Left ventricle myocardium inferior (tissue), 1 donor: ENCODE measurements around the gene CPM. TPM values are rescaled to one million over a fixed set of nuclear protein-coding genes. Genes with fewer than 3 reads are reported as not detected.

Source experiments
- DNase-seq: peaks from one replicate; pipeline ENCODE4 v3.0.0-alpha.2; 2020
- H3K27ac ChIP-seq: fragments of 200-600 bp; replicated peaks from 2 replicates; pipeline ENCODE4 v1.8.0; 2021
- H3K27me3 ChIP-seq: fragments of 200-600 bp; 2 replicates; pipeline ENCODE4 v1.8.0; 2021; ENCODE audit warnings: low read depth
- H3K36me3 ChIP-seq: fragments of 200-600 bp; 2 replicates; pipeline ENCODE4 v1.8.0; 2021
- H3K4me1 ChIP-seq: fragments of 200-600 bp; 2 replicates; pipeline ENCODE4 v1.8.0; 2021
- H3K4me3 ChIP-seq: fragments of 200-600 bp; 2 replicates; pipeline ENCODE4 v1.8.0; 2021; ENCODE audit warnings: mild to moderate bottlenecking, moderate library complexity
- H3K9me3 ChIP-seq: fragments of 200-600 bp; replicated peaks from 2 replicates; pipeline ENCODE4 v1.8.0; 2021
- CTCF ChIP-seq: fragments of 200-600 bp; IDR thresholded peaks from 2 replicates; pipeline ENCODE4 v1.8.0; 2021; ENCODE audit warnings: antibody characterized with exemption, mild to moderate bottlenecking, borderline replicate concordance
- intact Hi-C: fragments of 100-400 bp; cut with micrococcal nuclease; formaldehyde crosslinking; loops from one replicate; pipeline ENCODE4 v1.11.0; 2022
- total RNA-seq: library from RNA; stranded (reverse); fragmentation: NEBNext Ultra II Directional; extraction: Animal tissue kit (Norgen Biotek cat#: 25700); gene quantifications from one replicate; pipeline ENCODE4 v1.2.1, GENCODE V29; 2021
- donor health status: DM: no; HTN: yes; CAD: no; lungs with severe emphysema.

The CPM gene
- total RNA-seq, 1 donor from 2014 or later: 6.3 TPM

- Histone ChIP-seq H3K27me3 (no peaks in the 10 kb centered on the region), H3K4me1 (no peaks in the 10 kb centered on the region), H3K27ac (no peak overlapping the region), H3K9me3 (no peaks in the 10 kb centered on the region), H3K36me3 (no peaks in the 10 kb centered on the region), H3K4me3 (no peak overlapping the region)
- no peak for DNase-seq
- intact Hi-C loops: no loop called here
- TF ChIP-seq CTCF: no peak
These were observed 77.9 kb downstream of the CPM start for GRCh38 chr12:68855111-68855510.

- no peak overlapping the region for H3K27ac ChIP-seq
- H3K4me1 ChIP-seq: no peaks in the 10 kb centered on the region
- no peaks in the 10 kb centered on the region for H3K36me3 ChIP-seq
- no peak for DNase-seq
- intact Hi-C loops: no loop called here
- TF ChIP-seq CTCF: no peak
- H3K27me3 ChIP-seq: no peaks in the 10 kb centered on the region
- H3K9me3 ChIP-seq: no peaks in the 10 kb centered on the region
- H3K4me3 ChIP-seq: no peak overlapping the region
These were observed 78.4 kb downstream of the CPM start for GRCh38 chr12:68854554-68854953.

- Histone ChIP-seq H3K36me3 (no peaks in the 10 kb centered on the region), H3K4me3 (no peak overlapping the region), H3K27me3 (no peaks in the 10 kb centered on the region), H3K9me3 (no peaks in the 10 kb centered on the region), H3K4me1 (no peaks in the 10 kb centered on the region), H3K27ac (no peak overlapping the region)
- DNase-seq: no peak
- no peak for TF ChIP-seq CTCF
- intact Hi-C loops: no loop called here
These were observed 78.9 kb downstream of the CPM start for GRCh38 chr12:68854078-68854468.

GRCh38 chr12:68853396-68854077 is 79.4 kb downstream of the CPM start:
- intact Hi-C loops: no loop called here
- DNase-seq: no peak
- Histone ChIP-seq H3K4me1 (no peaks in the 10 kb centered on the region), H3K27me3 (no peaks in the 10 kb centered on the region), H3K9me3 (no peaks in the 10 kb centered on the region), H3K36me3 (no peaks in the 10 kb centered on the region), H3K27ac (no peak overlapping the region), H3K4me3 (no peak overlapping the region)
- no peak for TF ChIP-seq CTCF

- Histone ChIP-seq H3K36me3 (no peaks in the 10 kb centered on the region), H3K4me1 (no peaks in the 10 kb centered on the region), H3K9me3 (no peaks in the 10 kb centered on the region), H3K27ac (no peak overlapping the region), H3K4me3 (no peak overlapping the region), H3K27me3 (no peaks in the 10 kb centered on the region)
- TF ChIP-seq CTCF: no peak
- DNase-seq: no peak
- intact Hi-C loops: no loop called here
These were observed 81.2 kb downstream of the CPM start for GRCh38 chr12:68851592-68852306.
